Islet precursor cell (in vitro differentiated cells): Measurements from ENCODE around the gene ZNF726.
"Not testable (repeated sequence)": the region's sequence is repeated elsewhere in the genome, so short reads cannot be mapped to it uniquely, and the experiment has no call there.

Source experiments
- DNase-seq: peaks from one replicate; pipeline ENCODE4 v3.0.0-alpha.2; 2018

The ZNF726 gene

DNA sequence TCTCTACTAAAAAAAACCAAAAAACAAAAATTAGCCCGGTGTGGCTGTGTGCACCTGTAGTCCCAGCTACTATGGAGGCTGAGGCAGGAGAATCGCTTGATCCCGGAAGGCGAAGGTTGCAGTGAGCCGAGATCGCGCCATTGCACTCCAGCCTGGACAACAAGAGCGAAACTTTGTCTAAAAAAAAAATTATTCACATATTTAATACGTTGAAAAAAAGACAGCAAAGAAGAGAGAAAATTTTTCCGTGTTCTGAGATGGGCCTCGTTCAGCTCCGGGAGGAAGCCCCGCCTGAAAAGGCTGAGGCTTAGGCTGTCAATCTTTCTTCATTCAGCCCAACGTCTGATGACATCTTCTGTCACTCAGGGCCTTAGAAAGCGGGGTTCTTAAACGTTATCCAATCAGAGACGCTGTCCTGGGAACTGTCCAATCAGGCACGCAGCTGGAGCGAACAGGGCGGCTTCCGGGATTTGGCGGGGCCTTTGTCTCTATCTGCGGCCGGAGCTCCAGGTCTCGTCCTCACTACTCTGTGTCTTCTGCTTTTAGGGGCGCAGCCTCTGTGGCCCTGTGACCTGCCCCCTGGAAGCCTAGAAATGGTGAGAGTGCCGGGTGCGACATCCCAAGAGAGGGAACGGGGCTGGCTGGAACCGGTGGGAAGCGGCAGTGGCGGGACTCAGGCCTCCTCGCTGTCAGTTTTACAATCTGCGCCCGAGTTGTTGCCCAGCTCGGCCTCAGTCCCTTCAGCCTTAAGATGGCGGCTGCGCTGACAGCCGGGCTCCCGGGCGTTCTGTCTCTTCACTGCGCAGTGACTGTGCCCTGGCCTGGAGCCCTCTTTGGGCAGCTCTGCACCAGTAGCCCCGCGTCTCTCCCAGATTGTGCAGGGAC, at the start of gene ZNF726:
ZNF726 (plus strand) TSS at position 485 of the 885 bp plus-strand sequence; CDS start at position 594, 109 bp downstream.
- no peak for DNase-seq

DNA sequence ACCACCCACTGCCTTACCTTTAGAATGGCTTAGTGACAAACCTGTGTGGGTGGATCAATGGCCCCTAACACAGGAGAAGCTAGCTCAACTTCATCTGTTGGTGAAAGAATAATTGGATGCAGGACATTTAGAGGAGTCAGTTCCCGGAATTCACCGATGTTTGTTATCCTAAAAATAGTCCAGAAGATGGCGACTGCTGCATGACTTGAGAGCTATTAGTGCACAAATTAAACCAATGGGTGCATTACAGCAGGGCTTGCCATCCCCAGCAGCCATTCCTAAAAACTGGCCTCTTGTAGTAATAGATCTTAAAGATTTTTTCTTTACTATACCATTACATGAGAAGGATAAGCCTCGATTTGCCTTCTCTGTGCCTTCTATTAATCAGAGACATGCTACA, 46.8 kb upstream of the ZNF726 start:
- no peak for DNase-seq

DNA sequence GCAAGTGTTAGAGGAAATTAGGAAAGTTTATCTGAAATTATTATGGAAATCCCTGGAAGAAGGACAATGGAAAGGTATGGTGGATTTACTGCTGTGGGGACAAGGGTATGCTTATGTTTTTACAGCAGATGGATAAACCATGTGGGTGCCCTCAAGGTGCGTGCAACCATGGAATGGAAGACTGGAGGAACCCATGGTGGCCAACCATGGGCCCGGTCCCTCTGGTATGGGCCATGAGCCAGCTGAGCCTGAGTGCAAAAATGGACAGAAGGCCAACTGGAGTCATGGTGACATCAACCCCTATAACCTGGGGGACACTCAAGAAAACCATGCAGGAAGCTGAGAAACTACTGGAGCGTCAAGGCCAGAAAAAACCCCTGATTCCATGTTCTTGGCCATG, 46.1 kb upstream of the ZNF726 start:
- no peak for DNase-seq

DNA sequence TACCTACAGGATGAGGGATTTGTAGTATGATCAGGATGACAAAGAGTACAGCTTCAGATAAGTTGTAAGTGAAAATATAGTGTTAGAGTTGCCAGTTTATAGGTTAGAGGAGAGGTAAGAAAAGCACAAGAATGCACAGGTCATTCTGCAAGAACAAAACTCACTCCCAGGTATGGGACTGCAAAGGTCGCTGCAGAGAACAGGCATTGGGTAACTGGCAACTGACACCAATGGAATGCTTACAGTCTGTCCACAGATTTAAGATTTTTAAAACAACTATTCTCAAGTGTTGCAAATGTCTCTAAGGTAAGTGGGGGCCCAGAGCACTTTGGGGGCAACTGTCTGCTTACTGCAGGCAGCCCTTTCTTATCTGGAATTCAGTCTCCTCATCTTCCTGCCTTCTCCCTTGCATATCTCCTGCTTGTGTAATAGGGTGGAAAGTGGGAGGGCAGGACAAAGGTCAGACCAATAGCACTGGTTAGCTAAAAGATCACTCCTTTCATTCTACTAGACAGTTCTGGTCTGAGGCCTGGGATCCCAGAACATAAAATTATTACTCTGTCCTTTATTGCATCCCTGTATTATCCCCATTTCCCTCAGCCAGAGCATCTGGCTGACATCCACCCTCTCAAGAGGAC, 42.3 kb upstream of the ZNF726 start:
- no peak for DNase-seq

DNA sequence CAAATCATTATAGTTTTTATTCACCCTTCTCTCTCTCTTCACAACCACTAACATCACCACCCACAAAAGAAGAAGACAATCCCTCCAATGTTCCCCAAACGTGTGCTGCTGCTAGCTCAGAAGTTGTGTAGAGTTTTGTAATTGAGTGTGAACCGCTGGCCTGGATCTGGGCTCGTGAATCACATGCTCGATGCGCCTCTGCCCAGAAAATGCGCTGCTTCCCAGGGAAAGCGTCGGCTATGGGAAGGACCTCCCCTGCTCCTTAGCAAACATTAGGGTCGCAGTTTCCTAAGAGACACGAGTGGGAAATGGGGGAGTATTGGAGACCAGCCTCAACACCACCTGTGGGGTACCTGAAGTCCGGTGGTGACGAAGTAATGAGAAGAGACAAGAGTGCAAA, 38.4 kb upstream of the ZNF726 start:
- no peak for DNase-seq

DNA sequence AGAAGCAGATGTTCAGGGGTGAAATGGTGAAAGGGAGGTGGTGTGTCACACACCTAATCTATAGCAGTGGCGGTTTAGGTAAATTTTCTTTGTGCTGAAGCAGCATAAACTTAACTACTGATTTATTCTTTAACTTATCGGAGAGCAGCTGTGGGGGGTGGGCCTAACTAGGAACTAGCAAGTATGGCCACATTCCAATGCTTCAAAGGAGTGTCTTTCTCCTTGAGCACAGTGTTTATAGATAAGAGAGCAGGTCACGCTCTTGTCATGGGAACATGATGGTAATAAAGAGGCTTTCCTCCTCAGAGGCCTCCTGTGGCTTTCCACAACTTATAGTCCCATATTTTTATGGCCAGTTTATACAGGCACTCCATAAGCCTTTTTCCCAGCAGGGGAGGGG, 37.9 kb upstream of the ZNF726 start:
- not testable (repeated sequence) for DNase-seq

DNA sequence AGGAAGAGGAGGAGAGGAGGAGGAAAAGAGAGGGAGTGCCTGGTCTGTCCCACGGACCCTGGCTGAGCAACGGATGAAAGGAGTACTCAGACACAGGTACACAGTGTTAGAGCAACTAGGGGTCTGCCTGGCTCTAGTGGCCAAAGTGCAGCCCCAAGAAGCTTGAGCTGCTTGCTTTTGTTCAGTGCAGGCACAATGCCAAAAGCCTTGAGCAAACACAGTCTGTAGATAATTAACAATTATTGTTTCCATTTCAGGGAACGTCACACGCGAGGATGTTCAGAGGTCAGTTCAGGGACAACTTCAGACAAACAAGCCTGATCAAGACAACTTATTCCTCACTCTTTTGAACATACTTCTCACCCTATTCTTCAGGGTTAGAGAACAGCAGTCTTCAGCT, 32.2 kb upstream of the ZNF726 start:
- DNase-seq: no peak

DNA sequence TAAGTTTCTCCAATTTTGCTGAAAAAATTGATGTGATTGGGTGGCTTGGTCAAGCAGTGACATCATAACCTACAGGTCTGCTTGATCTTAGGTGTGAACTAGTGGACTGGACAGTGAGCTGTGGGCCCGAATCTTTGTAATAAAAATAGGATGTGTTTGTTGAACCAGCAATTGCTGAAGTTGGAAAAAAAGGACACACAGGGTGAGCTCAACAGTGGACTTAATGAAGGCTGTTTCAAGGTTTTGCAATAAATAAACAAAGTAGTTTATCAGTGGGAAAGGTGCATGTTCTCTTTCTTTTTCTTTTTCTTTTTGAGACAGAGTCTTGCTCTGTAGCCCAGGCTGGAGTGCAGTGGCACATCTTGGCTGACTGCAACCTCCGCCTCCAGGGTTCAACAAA, 30.3 kb upstream of the ZNF726 start:
- DNase-seq: no peak

DNA sequence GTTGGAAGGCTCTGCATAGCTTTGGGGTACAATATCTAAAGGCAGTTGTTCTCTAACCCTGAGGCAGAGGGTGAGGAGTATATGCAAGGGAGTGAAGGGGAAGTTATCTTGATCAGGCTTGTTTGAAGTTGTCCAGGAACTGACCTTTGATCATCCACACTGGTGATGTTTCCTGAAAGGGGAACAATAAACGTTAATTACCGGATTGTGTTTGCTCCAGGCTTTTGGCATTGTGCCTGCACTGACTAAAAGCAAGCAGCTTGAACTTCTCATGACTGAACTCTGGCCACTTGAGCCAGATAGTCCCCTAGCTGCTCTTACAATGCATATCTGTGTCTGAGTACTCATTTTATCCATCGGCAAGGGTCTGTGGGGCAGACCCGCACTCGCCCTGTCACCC, 27.0 kb upstream of the ZNF726 start:
- DNase-seq: no peak

DNA sequence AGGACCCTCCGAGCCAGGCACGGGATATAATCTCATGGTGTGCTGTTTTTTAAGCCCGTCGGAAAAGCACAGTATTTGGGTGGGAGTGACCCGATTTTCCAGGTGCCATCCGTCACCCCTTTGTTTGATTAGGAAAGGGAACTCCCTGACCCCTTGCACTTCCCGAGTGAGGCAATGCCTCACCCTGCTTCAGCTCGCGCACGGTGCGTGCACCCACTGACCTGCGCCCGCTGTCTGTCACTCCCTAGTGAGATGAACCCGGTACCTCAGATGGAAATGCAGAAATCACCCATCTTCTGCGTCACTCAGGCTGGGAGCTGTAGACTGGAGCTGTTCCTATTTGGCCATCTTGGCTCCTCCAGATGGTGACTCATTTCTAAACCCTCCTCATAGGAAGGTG, 18.6 kb upstream of the ZNF726 start:
- not testable (repeated sequence) for DNase-seq

DNA sequence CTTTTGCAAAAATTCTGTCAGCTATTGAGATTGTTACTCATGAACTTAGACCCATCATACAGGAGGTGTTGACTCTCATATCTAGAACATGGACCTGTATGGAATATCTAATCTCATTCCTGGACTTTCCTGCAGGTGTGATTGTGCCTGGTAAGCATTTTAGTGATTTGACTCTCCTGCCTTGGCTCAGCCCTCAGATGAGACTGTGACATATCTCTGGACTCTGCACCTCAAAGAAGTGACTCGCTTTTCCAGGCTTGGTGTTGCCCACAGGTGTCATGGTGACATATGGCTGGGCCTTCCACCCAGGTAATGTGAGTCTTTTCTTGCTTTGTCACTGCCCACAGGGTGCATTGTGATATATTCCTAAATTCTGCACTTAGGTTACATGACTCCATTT, 17.8 kb upstream of the ZNF726 start:
- DNase-seq: no peak

DNA sequence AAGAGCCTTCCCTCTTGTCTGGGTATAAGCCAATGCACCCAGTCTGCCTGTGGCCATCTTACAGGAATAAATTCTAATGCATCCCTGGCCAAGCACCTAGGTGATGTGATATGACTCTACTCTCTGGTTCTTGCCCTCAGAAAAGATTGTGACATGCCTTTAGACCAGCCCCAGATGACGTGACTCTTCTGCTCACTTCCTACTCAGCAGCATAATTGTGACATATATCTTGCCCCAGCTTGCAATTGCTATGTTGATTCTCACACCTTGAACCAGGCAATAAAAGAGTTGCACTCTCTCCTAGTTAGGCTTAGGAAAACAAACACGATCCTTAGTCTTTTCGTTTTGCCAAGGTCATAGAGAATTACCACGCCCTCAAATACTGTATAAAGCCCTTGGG, 13.3 kb upstream of the ZNF726 start:
- DNase-seq: no peak

DNA sequence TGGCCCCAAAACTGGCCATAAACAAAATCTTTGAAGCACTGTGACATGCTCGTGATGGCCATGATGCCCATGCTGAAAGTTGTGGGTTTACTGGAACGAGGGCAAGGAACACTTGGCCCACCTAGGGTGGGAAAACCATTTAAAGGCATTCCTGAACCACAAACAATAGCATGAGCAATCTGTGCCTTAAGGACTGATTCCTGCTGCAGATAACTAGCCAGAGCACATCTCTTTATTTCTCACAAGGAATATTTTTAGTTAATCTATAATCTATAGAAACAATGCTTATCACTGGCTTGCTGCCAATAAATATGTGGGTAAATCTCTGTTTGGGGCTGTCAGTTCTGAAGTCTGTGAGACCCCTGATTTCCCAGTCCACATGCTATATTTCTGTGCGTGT, 10.3 kb upstream of the ZNF726 start:
- DNase-seq: no peak

DNA sequence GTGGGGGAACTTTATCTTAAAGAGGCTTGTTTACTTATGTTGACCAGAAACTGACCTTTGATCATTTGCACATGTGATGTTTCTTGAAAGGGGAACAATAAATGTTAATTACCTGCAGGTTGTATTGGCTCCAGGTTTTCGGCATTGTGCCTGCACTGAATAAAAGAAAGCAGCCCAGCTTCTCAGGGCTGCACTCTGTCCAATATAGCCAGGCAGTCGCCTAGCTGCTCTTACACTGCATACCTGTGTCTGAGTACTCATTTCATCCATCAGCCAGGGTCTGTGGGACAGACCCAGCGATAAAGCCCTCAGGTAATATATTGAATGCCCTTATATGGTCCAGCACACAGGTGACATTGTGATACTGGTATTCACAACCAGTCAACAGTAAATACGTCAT, 8.9 kb upstream of the ZNF726 start:
- DNase-seq: no peak

DNA sequence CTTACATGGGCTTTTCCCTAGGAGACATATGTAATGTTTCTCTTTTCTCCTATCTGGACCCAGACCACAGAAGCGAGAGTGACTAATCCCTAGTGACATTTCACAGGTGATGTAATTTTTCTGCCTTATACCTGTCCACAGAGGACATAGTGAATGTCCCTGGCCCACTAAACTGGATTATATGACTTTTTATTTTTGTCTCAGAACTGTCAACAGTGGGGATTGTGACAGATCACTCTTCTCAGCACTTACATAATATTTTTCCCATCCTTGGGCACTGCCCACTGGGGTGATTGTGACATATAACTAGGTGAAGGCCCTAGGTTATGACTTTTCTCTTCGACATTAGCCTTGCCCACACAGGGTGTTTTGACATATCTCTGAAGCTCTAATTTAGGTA, 7.9 kb upstream of the ZNF726 start:
- no peak for DNase-seq

DNA sequence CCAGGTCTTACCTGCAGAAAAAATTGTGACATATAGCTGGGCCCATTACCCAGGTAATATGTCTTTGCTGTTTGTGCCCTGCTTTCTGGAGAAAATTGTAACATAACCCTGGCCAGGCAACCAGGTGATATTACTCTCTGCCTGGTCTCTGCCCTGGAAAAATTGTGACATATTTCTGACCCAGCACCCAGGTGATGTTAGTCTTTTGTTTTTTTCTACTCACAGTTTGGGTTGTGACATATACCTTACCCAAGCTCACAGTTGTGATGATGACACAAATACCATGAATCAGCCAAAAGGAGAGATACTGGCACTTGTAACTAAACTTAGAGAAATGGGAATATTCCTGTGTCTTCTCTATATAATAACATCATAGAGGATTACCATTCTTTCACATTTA, 6.5 kb upstream of the ZNF726 start:
- DNase-seq: no peak

DNA sequence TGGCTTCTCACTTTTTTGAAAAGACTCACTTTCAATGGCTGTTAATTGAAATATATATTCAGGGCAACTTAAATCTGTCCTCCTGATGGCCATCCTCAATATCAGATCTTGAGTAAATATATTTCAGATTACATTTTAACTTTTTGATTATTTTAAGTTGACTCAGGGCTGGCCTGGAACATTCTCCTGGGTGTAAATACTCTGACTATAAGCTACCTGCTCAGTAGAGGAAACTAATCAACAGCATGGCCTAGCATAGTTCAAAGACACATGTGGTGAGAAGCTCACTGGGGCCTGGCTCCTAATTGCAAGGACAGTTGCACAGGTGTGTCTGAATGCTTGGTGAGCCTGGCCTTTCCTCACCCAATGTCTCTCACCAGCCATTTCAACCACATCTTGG, 5.5 kb upstream of the ZNF726 start:
- no peak for DNase-seq

DNA sequence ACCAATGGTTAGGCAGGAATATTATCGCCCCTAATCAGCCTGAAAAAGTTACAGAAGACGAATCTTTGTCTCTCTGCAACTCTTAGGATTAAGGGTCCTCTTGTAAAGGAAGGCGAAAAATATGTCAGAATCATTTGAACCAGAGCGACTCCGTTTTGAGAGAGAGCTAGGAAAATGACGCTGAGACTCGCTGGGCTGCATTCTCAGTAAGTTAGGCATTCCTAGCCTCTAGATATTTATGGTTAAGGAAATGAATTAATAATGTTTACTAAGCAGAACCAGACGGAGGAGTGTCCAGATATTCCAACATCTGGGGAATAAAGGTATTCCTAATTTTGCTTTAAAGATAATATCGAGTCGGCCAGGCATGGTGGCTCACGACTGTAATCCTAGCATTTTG, 755 bp upstream of the ZNF726 start:
- DNase-seq: no peak

DNA sequence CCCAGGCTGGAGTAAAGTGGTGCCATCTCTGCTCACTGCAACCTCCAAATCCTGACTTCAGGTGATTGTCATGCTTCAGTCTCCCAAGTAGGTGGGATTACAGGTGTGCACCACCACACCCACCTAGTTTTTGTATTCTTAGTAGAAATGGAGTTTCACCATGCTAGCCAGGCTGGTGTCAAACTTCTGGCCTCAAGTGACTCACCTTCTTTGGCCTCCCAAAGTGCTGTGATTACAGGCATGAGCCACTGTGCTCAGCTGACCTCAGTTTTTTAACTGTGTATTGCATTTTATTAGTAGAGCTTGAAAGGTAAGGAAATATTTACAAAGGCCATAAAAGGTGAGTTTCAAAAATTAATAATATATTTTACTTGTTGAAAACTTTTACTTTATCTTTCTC, 2.3 kb downstream of the ZNF726 start:
- no peak for DNase-seq

DNA sequence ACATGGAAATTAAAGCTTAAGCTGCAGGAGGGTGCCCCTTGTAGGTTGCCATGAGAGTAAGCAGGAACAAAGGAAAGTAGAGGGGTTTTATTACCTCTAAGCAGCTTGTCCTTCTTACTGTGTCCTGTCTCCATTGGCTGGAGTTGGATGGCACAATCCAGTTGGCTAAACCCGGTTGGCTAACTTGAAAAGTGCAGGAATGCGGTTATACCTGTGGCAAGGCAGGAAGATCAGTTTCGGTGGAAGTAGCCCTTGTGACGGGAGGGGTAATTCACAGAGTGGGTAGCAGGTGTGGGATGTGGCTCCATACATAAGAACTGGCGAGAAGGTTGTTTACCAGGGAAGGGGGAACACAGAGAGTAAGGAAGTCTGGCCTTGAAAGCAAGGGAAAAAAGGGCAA, 3.2 kb downstream of the ZNF726 start:
- DNase-seq: no peak

DNA sequence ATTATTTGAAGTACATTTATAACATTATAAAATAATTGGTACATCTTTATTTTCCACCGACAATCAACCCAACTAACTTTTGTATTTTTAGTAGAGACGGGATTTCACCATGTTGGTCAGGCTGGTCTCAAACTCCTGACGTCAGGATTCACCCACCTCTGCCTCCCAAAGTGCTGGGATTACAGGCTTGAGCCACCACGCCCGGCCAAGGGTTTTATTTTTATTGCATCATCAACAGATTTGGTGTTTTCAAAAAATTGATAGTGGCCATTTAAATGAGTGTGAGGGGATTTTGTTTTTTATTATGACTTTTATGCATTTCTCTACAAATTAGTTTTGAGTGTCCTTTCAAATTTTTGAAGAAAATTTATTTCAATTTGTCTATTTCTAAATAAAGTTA, 10.6 kb downstream of the ZNF726 start:
- DNase-seq: no peak

DNA sequence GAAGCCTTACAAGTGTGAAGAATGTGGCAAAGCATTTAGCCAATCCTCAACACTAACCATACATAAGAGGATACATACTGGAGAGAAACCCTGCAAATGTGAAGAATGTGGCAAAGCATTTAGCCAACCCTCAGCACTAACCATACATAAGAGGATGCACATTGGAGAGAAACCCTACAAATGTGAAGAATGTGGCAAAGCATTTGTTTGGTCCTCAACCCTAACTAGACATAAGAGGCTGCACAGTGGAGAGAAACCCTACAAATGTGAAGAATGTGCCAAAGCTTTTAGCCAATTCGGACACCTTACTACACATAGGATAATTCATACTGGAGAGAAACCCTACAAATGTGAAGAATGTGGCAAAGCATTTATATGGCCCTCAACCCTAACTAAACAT, 18.2 kb downstream of the ZNF726 start:
- DNase-seq: no peak

DNA sequence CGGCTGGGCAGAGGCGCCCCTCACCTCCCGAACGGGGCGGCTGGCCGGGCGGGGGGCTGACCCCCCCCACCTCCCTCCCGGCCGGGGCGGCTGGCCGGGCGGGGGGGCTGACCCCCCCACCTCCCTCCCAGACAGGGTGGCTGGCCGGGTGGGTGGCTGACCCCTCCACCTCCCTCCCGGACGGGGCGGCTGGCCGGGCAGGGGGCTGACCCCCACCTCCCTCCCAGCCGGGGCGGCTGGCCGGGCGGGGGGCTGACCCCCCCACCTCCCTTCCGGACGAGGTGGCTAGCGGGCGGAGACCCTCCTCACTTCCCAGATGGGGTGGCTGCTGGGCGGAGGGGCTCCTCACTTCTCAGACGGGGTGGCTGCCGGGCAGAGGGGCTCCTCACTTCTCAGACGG, 22.3 kb downstream of the ZNF726 start:
- not testable (repeated sequence) for DNase-seq

DNA sequence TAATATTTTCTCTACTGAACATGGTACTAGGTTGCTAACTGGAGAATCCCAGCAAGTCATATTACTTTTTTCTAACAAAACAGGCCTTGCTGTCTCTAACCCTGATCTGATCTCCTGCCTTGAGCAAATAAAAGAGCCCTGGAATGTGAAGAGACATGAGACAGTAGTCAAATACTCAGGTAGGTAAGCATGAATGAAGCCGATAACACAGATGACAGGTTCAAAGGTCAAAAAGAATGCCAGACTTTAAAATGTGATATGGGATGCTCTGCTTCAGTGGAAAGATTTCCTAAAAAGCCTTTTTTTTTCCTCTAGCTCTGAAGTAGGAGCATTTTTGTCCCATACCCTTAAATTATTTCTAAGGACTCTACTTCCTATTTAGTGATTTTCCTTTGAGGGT, 28.7 kb downstream of the ZNF726 start:
- DNase-seq: no peak

DNA sequence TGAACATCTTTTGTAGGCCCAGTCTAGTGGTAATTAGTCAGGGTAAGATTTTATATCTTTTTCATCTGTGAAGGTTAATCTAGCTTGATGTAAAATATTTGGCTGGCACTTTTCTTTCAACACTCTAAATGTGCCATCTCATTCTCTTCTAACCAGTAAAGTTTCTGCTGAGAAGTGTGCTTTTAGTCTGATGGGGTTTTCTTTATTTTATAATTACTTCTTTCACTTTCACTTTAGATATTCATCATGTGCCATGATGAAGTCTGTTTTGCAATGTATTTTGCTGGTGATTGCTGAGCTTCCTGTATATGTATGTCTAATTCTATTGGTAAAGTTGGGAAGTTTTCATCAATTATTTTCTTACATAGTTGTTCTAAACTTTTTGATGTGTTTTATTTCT, 31.9 kb downstream of the ZNF726 start:
- no peak for DNase-seq
